Measurements from ENCODE around the gene SMOC2.

GRCh38 chr6:168671028-168671862, 230.3 kb downstream of the SMOC2 start:
- TF ChIP-seq CTCF (conservative IDR thresholded peaks at IDR 0.05 in 1 of 2, IDR thresholded peaks at IDR 0.05 in 1 of 2; ENCODE audit: extremely low read depth in 1 of 2, insufficient read depth in 1 of 2, low read depth in 1 of 2, low read length in 2 of 2) (no peak), EZH2 (IDR thresholded peaks at IDR 0.05; ENCODE audit: borderline replicate concordance, low read length) (no peak)

Data from mammary epithelial cell (primary cell).